B cell (primary cell): ENCODE results near the gene EPB41L3.

ENCODE experiments used
- EZH2 ChIP-seq: IDR thresholded peaks from 2 replicates; pipeline ENCODE4 v1.6.1; 2012; ENCODE audit warnings: borderline replicate concordance, low read depth, mild to moderate bottlenecking, moderate library complexity, low read length; ENCODE audit not compliant: insufficient read depth, poor library complexity, severe bottlenecking
- TF ChIP-seq, protein P1 (sequence below): fragments of 200-600 bp; IDR thresholded peaks from one replicate; pipeline ENCODE4 v1.8.0; 2022; ENCODE audit warnings: antibody characterized with exemption, mild to moderate bottlenecking

DNA sequence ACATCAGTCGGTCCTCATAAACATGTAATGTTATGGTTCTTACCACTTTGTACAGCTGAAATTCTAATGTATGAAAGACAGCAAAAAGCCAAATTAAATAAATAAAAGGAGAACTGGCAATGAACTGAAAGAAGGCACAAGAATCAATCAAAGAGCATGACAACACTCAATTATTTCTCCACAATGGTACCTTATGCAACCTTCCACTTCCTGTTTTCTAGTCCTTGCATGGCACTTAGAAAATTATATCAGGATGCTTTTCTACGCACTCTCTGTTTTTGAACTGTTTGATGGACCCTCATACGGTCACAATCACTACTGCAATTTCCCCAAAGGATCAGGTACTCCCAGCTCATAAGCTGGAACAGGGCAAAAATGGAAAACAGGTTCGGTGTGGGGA, 81.6 kb downstream of the EPB41L3 start:
- TF ChIP-seq, protein P1, sequence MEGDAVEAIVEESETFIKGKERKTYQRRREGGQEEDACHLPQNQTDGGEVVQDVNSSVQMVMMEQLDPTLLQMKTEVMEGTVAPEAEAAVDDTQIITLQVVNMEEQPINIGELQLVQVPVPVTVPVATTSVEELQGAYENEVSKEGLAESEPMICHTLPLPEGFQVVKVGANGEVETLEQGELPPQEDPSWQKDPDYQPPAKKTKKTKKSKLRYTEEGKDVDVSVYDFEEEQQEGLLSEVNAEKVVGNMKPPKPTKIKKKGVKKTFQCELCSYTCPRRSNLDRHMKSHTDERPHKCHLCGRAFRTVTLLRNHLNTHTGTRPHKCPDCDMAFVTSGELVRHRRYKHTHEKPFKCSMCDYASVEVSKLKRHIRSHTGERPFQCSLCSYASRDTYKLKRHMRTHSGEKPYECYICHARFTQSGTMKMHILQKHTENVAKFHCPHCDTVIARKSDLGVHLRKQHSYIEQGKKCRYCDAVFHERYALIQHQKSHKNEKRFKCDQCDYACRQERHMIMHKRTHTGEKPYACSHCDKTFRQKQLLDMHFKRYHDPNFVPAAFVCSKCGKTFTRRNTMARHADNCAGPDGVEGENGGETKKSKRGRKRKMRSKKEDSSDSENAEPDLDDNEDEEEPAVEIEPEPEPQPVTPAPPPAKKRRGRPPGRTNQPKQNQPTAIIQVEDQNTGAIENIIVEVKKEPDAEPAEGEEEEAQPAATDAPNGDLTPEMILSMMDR, result no peak
- no peak for TF ChIP-seq EZH2
